ENCODE measurements around the gene PTCHD4.
"Not testable (repeated sequence)": the region's sequence is repeated elsewhere in the genome, so short reads cannot be mapped to it uniquely, and the experiment has no call there.

Gene PTCHD4

GRCh38 chr6:48136856-48137255, 25.9 kb upstream of the PTCHD4 start:
- DNase-seq (ENCODE audit: low read depth), result no peak
- TF ChIP-seq, protein P1, sequence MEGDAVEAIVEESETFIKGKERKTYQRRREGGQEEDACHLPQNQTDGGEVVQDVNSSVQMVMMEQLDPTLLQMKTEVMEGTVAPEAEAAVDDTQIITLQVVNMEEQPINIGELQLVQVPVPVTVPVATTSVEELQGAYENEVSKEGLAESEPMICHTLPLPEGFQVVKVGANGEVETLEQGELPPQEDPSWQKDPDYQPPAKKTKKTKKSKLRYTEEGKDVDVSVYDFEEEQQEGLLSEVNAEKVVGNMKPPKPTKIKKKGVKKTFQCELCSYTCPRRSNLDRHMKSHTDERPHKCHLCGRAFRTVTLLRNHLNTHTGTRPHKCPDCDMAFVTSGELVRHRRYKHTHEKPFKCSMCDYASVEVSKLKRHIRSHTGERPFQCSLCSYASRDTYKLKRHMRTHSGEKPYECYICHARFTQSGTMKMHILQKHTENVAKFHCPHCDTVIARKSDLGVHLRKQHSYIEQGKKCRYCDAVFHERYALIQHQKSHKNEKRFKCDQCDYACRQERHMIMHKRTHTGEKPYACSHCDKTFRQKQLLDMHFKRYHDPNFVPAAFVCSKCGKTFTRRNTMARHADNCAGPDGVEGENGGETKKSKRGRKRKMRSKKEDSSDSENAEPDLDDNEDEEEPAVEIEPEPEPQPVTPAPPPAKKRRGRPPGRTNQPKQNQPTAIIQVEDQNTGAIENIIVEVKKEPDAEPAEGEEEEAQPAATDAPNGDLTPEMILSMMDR (IDR thresholded peaks at IDR 0.05; ENCODE audit: low read depth, low read length, missing control alignments), result no peak
- no peak overlapping the region for H3K4me3 ChIP-seq (ENCODE audit: low read depth, low read length)

DNA sequence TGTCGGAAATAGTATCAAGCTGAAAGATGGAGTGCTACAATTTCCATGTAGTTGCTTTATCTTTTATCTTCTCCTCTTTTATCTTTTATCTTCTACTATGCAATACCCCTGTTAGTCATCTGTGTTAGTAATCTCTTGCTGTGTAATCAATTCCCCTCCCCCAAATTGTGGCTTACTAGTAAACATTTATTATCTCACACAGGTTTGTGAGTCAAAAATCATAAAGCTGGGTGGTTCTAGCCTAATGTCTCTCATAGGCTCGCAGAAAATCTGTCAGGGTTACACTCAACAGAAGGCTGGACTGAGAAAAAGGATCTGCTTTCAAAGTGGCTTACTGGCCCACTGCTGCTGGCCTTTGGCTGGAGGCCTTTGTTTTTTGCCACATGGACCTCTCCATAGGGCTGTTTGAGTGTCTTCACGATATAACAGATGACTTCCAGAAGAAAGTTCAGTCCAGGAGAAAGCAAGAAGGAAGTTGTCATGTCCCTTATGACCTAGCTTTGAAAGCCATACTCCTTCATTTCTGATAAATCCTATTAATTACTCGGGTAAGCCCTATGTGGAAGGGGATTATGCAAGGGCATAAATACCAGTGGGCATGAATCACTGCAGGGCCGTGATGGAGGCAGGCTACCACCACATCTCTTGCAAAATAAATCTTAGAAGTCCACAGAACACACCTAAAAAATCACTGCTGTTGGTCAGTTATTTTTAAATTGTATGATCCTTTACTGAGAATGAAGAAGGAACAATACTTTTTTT, 24.5 kb upstream of the PTCHD4 start:
- DNase-seq (ENCODE audit: low read depth), result no peak
- TF ChIP-seq, protein P1 (IDR thresholded peaks at IDR 0.05; ENCODE audit: low read depth, low read length, missing control alignments), result no peak
- H3K4me3 ChIP-seq (ENCODE audit: low read depth, low read length), result no peak overlapping the region

- TF ChIP-seq, protein P1 (IDR thresholded peaks at IDR 0.05; ENCODE audit: low read depth, low read length, missing control alignments), result no peak
- no peak for DNase-seq (ENCODE audit: low read depth)
- H3K4me3 ChIP-seq (ENCODE audit: low read depth, low read length), result no peak overlapping the region
These were observed 23.2 kb upstream of the PTCHD4 start for GRCh38 chr6:48134246-48134645.

GRCh38 chr6:48123601-48124000, 12.6 kb upstream of the PTCHD4 start:
- TF ChIP-seq, protein P1 (IDR thresholded peaks at IDR 0.05; ENCODE audit: low read depth, low read length, missing control alignments), result no peak
- no peak for DNase-seq (ENCODE audit: low read depth)
- no peak overlapping the region for H3K4me3 ChIP-seq (ENCODE audit: low read depth, low read length)

DNA sequence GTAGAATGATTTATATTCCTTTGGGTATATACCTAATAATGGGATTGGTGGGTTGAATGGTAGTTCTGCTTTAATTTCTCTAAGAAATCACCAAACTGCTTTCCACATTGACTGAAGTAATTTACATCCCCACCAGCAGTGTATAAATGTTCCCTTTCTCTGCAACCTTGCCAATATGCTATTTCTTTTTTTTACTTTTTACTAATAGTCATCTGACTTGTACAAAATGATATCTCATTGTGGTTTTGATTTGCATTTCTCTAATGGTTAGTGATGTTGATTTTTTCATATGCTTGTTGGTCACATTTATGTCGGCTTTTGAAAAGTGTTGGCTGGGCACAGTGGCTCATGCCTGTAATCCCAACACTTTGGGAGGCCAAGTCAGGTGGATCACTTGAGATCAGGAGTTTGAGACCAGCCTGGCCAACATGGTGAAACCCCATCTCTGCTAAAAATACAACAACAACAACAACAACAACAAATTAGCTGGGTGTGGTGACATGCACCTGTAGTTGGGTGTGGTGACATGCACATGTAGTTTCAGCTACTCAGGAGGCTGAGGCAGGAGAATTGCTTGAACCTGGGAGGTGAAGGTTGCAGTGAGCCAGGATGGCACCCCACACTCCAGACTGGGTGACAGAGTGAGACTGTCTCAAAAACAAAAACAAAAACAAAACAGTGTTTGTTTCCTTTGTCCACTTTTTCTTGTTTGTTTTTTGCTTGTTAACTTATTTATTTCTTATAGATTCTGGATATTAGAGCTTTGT, 11.2 kb upstream of the PTCHD4 start:
- peak; percentile 12 for DNase-seq (ENCODE audit: low read depth)

GRCh38 chr6:48116699-48117645, 6.0 kb upstream of the PTCHD4 start:
- no peak for DNase-seq (ENCODE audit: low read depth)
- TF ChIP-seq, protein P1 (IDR thresholded peaks at IDR 0.05; ENCODE audit: low read depth, low read length, missing control alignments), result no peak
- H3K4me3 ChIP-seq (ENCODE audit: low read depth, low read length), result no peak overlapping the region

More for the DNA sequence above, 11.2 kb upstream of the PTCHD4 start:
- H3K4me3 ChIP-seq (ENCODE audit: low read depth, low read length), result not testable (repeated sequence)

DNA sequence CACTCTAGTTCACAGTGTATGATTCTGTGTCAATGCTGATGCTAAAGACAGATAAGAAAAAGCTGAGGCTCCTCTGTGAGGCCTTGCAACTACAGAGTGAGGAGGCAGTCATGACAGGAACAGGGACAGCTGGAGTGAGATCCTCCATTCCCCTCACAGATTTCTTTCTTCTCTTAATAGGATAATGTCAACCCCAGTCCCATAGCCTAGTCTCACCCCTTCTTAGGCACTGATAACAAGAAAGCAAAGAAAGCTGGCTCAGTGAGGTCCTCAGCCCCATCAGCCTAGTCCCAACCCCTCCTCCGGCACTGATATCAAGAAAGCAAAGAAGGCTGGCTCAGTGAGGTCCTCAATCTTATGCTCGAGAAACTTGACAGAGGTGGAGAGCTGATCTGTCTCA, 2.1 kb upstream of the PTCHD4 start:
- no peak overlapping the region for H3K4me3 ChIP-seq (ENCODE audit: low read depth, low read length)
- no peak for DNase-seq (ENCODE audit: low read depth)
- TF ChIP-seq, protein P1 (IDR thresholded peaks at IDR 0.05; ENCODE audit: low read depth, low read length, missing control alignments), result no peak
